Keratinocyte (primary cell): Measurements from ENCODE around the gene UNKL. TPM values are rescaled to one million over a fixed set of nuclear protein-coding genes. Genes with fewer than 3 reads are reported as not detected.
A peak's percentile ranks its signal among the peaks of the same experiment; 100 is the strongest.

Experiments
- DNase-seq: peaks from one replicate; pipeline ENCODE4 v3.0.0-alpha.2; 2011; ENCODE audit warnings: low read depth, missing footprints, low spot score
- FAIRE-seq: peaks from 2 replicates; lab custom pipeline; 2011; peaks lifted over from hg19 to GRCh38; lab: Jason Lieb, UNC
- H2AFZ ChIP-seq: 2 replicates; pipeline ENCODE4 v1.6.0; 2012; ENCODE audit warnings: low read length, control low read depth, inconsistent platforms; ENCODE audit not compliant: control insufficient read depth
- H3K27ac ChIP-seq: 2 replicates; pipeline ENCODE4 v1.5.1; 2011; ENCODE audit warnings: low read length; ENCODE audit not compliant: control insufficient read depth, insufficient read depth
- H3K27me3 ChIP-seq: 3 replicates; pipeline ENCODE4 v1.6.0; 2011; ENCODE audit warnings: low read length; ENCODE audit not compliant: control insufficient read depth, insufficient read depth; ENCODE audit errors: extremely low read depth
- H3K36me3 ChIP-seq, 2 experiments: 2 replicates in 1 of 2; 3 replicates in 1 of 2; pipeline ENCODE4 v1.5.1; 2011; ENCODE audit warnings: low read length in 2 of 2, mild to moderate bottlenecking in 1 of 2; ENCODE audit not compliant: control insufficient read depth in 2 of 2, insufficient read depth in 2 of 2; ENCODE audit errors: extremely low read depth in 1 of 2
- H3K4me1 ChIP-seq: 3 replicates; pipeline ENCODE4 v1.5.1; 2011; ENCODE audit warnings: low read length; ENCODE audit not compliant: control insufficient read depth, insufficient read depth; ENCODE audit errors: extremely low read depth
- H3K4me2 ChIP-seq: 3 replicates; pipeline ENCODE4 v1.6.0; 2011; ENCODE audit warnings: low read depth, low read length; ENCODE audit not compliant: control insufficient read depth, insufficient read depth; ENCODE audit errors: extremely low read depth
- H3K4me3 ChIP-seq, 3 experiments: fragments of 200-600 bp in 1 of 3; sonication (generic) in 1 of 3; 2 replicates in 2 of 3; 3 replicates in 1 of 3; pipeline ENCODE4 v1.5.1; 2011 to 2016; ENCODE audit warnings: low read length in 3 of 3, mild to moderate bottlenecking in 3 of 3, control low read depth in 2 of 3, inconsistent platforms in 1 of 3, low read depth in 1 of 3, mixed read lengths in 1 of 3, mixed run types in 1 of 3, moderate library complexity in 1 of 3; ENCODE audit not compliant: control insufficient read depth in 2 of 3, insufficient read depth in 2 of 3; ENCODE audit errors: extremely low read depth in 1 of 3
- H3K79me2 ChIP-seq: 2 replicates; pipeline ENCODE4 v1.6.0; 2012; ENCODE audit warnings: low read length; ENCODE audit not compliant: control insufficient read depth, insufficient read depth
- H3K9ac ChIP-seq: 3 replicates; pipeline ENCODE4 v1.6.0; 2011; ENCODE audit warnings: low read length; ENCODE audit not compliant: control insufficient read depth, insufficient read depth; ENCODE audit errors: extremely low read depth
- H3K9me1 ChIP-seq: 3 replicates; pipeline ENCODE4 v1.6.0; 2011; ENCODE audit warnings: low read length; ENCODE audit not compliant: control insufficient read depth, insufficient read depth; ENCODE audit errors: extremely low read depth
- H3K9me3 ChIP-seq: 2 replicates; pipeline ENCODE4 v1.5.1; 2012; ENCODE audit warnings: low read depth, low read length; ENCODE audit not compliant: control insufficient read depth
- H4K20me1 ChIP-seq: 3 replicates; pipeline ENCODE4 v1.6.0; 2011; ENCODE audit warnings: low read length; ENCODE audit not compliant: control insufficient read depth, insufficient read depth; ENCODE audit errors: extremely low read depth
- CTCF ChIP-seq, 3 experiments: IDR thresholded peaks in 1 of 3; conservative IDR thresholded peaks in 1 of 3; optimal IDR thresholded peaks in 1 of 3; 2 replicates in 2 of 3; 3 replicates in 1 of 3; pipeline versions ENCODE3 to v1.5.1; 2011; ENCODE audit warnings: low read length in 3 of 3, mild to moderate bottlenecking in 3 of 3, moderate library complexity in 2 of 3, control low read depth in 1 of 3, inconsistent platforms in 1 of 3; ENCODE audit not compliant: insufficient read depth in 2 of 3; ENCODE audit errors: extremely low read depth in 1 of 3
- EZH2 ChIP-seq: IDR thresholded peaks from one replicate; pipeline ENCODE4 v1.6.1; 2012; ENCODE audit warnings: inconsistent platforms, mild to moderate bottlenecking, low read length, moderate library complexity
- dilution Hi-C: fragments of 300-500 bp; cut with MboI; formaldehyde crosslinking; loops from one replicate; pipeline ENCODE4 v1.7.0; 2020; ENCODE audit warnings: low sequenced_read_pairs; ENCODE audit not compliant: extremely low pct_ligation_motif_present
- polyA plus RNA-seq, 5 experiments: library from polyadenylated mRNA; depleted of rRNA in 3 of 5; stranded (reverse) in 3 of 5; stranded (forward) in 1 of 5; unstranded in 1 of 5; fragments of >200 nt; gene quantifications; 1 replicate in 1 of 5; 2 replicates in 3 of 5; 3 replicates in 1 of 5; pipeline versions ENCODE4 v1.2.1 to v1.2.3, GENCODE V29; 2011 to 2012; ENCODE audit warnings: missing spikeins in 2 of 5, low read depth in 1 of 5, low replicate concordance in 1 of 5

The UNKL gene
- polyA plus RNA-seq, 1 donor (not counting 4 experiments of a cell fraction or from before 2014, with no cell fraction given) = 2.3 TPM

GRCh38 chr16:1347962-1348361 lies 66.5 kb downstream of the UNKL start:
- TF ChIP-seq CTCF (optimal IDR thresholded peaks at IDR 0.05 in 1 of 3, IDR thresholded peaks at IDR 0.05 in 1 of 3, conservative IDR thresholded peaks at IDR 0.05 in 1 of 3; ENCODE audit: extremely low read depth in 1 of 3, insufficient read depth in 2 of 3, low read length in 3 of 3) = no peak
- no peak for TF ChIP-seq EZH2
- dilution Hi-C loops = no loop called here
- H3K4me3 ChIP-seq = no peak overlapping the region
- no peak overlapping the region for H3K27ac ChIP-seq
- no peak overlapping the region for H2AFZ ChIP-seq
- peaks cover 12 to 15% of the 10 kb centered on the region in 2 experiments for H3K36me3 ChIP-seq
- FAIRE-seq = no peak
- peaks cover 30% of the 10 kb centered on the region for H3K4me1 ChIP-seq
- no peaks in the 10 kb centered on the region for H3K9me1 ChIP-seq
- H3K79me2 ChIP-seq = peaks cover 26% of the 10 kb centered on the region
- H4K20me1 ChIP-seq = peaks cover 2% of the 10 kb centered on the region
- no peak overlapping the region for H3K4me2 ChIP-seq
- DNase-seq = no peak
- peaks cover 6% of the 10 kb centered on the region for H3K27me3 ChIP-seq
- H3K9me3 ChIP-seq = no peaks in the 10 kb centered on the region
- H3K9ac ChIP-seq = no peak overlapping the region

- Histone ChIP-seq H3K27me3 (peaks cover 6% of the 10 kb centered on the region), H3K9me1 (no peaks in the 10 kb centered on the region), H3K9ac (no peak overlapping the region), H3K4me1 (peaks cover 29% of the 10 kb centered on the region), H3K9me3 (no peaks in the 10 kb centered on the region), H2AFZ (no peak overlapping the region), H3K4me2 (peak overlapping the region; percentile 27), H3K79me2 (peaks cover 21% of the 10 kb centered on the region), H3K36me3 (peaks cover 12 to 15% of the 10 kb centered on the region in 2 experiments), H3K4me3 (no peak overlapping the region), H3K27ac (no peak overlapping the region), H4K20me1 (peaks cover 2% of the 10 kb centered on the region)
- no peak for FAIRE-seq
- no peak for DNase-seq
- dilution Hi-C loops = no loop called here
- TF ChIP-seq EZH2 = no peak
- TF ChIP-seq CTCF (optimal IDR thresholded peaks at IDR 0.05 in 1 of 3, IDR thresholded peaks at IDR 0.05 in 1 of 3, conservative IDR thresholded peaks at IDR 0.05 in 1 of 3; ENCODE audit: extremely low read depth in 1 of 3, insufficient read depth in 2 of 3, low read length in 3 of 3) = peak in 1 of 3 experiments; percentile 2
Measured at GRCh38 chr16:1347286-1347855, 67.1 kb downstream of the UNKL start.
